ENCODE results near the gene NEDD4.
"Not testable (repeated sequence)": the region's sequence is repeated elsewhere in the genome, so short reads cannot be mapped to it uniquely, and the experiment has no call there.

NEDD4 gene

GRCh38 chr15:55954862-55955605, 38.4 kb downstream of the NEDD4 start:
- no peak for DNase-seq

DNA sequence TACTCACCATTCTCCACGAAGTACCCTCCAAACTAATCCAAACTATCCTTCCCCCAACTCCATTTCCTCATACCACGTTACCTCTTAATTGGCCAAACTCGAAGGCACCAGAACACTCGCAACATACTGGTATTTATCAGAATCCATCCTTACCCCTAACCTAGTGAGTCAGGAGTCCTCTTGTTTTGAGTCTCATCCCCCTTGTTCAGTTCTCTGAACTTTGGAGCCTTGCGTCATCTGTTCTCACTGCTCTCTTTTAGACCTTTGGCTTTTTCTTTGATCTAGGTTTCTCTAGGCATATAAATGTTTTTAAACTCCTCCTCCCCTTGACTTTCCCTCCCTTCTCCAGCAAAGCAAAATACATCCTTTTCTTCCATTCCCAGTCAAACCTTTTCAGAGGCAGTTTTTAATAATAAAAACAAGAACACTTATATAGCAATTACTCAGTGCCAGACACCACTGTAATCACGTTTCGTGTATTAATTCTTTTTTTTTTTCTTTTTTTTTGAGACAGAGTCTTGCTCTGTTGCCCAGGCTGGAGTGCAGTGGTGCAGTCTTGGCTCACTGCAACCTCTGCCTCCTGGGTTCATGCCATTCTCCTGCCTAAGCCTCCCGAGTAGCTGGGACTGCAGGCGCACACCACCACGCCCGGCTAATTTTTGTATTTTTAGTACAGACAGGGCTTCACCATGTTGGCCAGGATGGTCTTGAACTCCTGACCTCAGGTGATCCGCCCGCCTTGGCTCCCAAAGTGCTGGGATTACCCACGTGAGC, 40.7 kb downstream of the NEDD4 start:
- DNase-seq = not testable (repeated sequence)

- not testable (repeated sequence) for DNase-seq
Measured at GRCh38 chr15:55944606-55945005, 48.8 kb downstream of the NEDD4 start.

DNA sequence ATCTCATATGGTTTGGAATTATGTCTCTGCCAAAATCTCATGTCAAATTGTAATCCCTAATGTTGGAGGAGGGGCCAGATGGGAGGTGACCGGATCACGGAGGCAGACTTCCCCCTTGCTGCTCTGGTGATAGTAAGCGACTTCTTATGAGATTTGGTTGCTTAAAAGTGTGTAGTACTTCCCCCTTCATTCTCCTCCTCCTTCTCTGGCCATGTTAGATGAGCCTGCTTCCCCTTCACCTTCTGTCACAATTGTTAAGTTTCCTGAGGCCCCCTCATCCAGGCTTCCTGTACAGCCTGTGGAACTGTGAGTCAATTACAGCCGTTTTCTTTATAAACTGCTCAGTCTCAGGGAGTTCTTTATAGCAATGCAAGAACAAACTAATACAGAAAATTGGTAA, 51.1 kb downstream of the NEDD4 start:
- peak; percentile 67 to 77 for DNase-seq

GRCh38 chr15:55937040-55937439, 56.4 kb downstream of the NEDD4 start:
- peak; percentile 3 to 35 for DNase-seq

GRCh38 chr15:55928955-55929354, 64.5 kb downstream of the NEDD4 start:
- no peak for DNase-seq

DNA sequence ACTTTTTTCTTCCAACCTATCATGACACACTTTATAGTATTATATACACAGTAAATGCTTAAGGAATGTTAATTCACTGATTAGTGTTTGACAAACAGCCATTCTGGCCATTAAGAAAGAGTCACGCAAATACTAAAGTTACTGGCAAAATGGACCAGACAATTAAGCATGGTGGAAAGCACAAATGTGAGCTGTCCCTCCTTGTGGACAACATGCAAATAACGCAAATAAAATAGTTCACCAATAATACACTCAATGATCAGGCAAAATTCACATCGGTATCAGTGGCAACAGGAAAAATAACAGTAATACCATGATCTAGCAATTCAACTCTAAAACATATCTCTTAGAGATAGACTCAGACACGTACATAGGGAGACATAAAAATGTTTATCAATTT, 71.7 kb downstream of the NEDD4 start:
- no peak for DNase-seq

GRCh38 chr15:55917881-55918296, 75.5 kb downstream of the NEDD4 start:
- peak in 1 of 2 donors; percentile 44 for DNase-seq

DNA sequence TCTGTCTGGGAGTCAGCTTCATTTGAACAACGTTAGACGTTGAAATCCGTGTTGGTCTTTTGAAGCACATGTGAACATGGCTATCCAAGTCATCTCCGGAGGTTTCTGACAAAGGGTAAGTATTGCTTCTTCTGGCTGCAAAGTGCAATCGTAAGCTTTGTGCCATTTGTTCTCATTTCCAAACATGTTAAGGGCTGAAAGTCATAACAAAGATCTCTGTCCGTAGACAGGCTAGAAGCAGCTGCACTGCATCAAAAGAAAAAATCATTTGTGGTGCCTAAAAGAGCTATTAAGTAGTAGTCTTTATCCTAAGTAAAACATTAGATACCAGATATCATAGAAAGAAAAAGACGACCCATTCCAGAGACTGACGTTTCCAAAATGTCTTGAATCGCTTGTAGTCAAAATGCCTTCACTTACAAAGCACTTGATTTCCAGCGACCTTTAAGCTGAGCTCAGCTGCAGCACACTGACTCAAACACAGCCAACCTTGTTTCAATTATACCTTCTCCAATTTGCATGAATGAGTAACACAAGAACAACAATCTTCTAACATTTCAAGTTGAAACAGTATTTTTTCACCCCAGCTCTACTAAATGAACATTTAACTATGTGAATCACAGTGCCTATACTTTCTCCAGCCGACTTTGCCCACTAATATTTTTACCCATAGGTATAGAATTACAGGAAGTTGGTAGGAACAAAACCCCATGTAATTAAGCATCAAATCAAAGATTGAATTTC, 76.6 kb downstream of the NEDD4 start:
- DNase-seq = no peak

GRCh38 chr15:55915876-55916567, 77.4 kb downstream of the NEDD4 start:
- DNase-seq = no peak

GRCh38 chr15:55915221-55915620, 78.2 kb downstream of the NEDD4 start:
- no peak for DNase-seq

DNA sequence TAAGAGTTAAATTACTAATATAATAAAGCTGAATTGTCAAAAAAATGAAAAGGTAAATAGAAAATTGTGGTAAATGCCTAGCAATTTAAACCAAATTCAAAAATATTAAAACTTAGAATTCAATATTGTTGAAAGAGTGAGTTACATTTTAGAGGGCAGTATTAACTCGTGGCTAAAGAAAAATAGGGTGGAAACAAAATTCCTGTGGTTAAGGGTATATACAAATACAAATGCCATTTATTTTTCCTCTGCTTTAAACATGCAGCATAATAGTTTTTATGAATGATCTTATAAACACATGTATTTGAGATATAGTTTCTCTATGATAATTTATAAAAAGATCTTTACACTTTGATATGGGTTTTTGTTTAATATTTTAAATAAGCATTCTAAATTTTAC, 79.0 kb downstream of the NEDD4 start:
- DNase-seq = no peak

GRCh38 chr15:55912982-55913381, 80.4 kb downstream of the NEDD4 start:
- DNase-seq = no peak

DNA sequence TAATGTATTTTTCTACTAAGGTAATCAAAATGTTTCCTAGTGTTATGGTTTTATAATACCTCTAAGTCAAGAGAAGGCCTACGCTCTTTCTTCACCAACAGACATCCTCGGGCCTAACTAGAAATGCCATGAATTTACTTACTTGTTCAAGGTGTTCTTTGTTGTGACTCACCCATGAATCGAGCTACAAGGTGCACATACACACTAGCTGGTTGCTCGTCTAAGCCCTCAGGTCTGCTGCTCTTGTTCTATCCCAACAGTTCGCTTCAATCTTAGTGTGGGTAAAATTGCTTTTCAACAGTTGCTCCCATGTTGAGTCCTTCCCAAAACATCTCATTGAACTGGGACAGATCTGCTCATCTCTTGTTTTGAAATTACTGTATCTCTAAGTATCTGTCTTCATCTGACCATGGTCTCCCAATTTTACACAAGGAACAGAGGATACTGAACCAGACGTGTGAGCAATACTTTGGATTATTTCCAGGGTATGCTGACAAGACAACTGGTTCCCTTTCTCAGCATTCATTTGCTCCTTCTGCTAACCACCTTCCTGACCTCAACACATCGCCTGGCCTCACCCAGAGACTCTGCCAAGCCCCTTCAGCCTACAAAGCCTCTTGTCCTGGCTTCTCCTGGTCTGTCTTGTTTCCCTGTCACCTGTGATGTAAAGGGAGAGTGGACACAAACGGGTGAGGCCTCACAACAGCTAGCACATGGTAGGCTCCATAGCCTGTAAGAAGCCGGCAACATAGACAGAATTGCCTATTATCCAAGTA, 84.2 kb downstream of the NEDD4 start:
- DNase-seq = no peak

DNA sequence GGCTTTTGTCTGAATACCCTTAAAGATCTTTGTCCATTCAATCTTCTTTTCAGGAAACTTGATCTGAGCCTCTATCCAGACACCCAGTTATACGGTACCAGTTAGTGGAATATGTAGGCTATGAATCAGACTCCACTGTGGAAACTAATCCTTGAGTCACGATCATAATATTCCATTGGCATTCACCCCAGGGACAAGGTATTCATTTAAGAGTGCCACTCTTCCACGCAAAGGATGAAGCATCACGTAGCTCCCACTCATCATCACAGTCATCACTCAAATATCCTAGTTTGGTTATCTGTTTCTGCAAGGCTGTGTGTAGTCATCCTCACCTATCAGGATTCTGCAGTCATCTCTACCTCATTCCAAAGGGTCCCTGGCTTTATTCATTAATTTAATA, 85.6 kb downstream of the NEDD4 start:
- no peak for DNase-seq

DNA sequence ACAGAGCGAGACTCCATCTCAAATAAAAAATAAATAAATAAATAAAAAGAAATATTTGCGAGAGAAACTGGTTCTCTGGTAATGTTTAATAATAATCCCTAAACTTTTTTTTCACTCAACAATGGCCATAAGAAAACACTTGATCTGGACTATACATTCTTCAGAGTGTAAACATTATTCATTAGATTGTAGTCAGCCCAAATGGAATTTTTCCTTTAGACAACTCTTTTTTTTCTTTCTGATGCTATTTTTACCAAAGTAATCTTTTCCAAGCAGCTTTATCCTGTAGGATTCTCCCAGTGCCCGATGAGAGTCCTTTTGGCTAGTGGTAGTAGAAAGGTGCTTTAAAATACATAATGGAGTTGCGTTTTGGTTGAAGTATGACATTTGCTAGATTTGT, 90.4 kb downstream of the NEDD4 start:
- DNase-seq = no peak

GRCh38 chr15:55900019-55900418, 93.4 kb downstream of the NEDD4 start:
- DNase-seq = no peak

DNA sequence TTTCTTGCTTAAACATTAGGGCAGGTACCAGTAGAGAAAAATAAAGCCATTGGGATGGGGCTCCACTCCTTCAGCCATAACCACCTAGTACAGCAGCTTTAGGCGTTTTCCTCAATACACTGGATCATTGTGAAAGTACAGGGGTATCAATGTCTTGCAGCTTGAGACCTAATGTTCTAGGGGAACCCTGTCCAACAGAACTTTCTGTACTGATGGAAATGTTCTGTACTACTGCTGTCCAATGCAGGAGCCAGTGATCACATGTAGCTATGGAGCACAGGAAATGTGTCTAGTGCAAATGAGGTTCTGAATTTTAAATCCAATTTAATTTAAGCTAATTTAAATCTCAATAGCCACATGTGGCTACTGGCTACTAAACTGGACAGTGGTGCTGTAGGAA, 93.9 kb downstream of the NEDD4 start:
- DNase-seq = no peak

DNA sequence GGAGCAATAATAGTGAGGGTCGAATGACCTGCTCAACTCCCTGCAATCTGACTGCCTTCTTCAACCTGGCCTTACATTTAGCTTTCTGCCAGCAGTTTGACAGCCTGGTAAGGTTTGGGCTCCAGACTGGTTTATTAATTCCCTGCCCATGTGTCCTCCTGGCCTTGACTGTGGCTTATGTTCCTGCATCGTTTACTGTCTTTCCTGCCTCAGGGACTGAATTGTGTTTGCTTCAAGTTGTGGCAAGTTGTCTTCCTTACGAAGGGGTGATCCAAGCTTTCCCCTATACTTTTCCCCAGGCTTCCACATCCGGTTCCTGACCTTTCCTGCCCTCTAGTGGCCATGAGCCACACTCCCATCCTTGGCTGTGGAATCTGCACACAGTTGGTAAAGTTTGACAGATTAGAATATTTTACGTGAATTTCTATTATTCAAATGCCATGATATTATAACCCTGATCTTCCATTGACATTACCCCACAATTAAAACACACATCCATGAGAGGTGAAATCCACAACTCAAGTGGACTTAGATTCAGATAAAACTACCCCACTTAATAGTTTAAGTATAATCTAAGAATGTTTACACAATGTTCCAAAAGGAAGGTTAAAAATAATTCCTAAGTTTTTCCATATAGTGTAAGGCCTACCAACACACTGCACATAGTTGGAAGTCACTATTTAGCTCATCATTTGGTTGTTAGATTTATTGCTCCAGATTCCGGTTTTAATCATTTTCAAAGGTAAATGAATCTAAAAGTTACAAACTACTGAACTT, 95.7 kb downstream of the NEDD4 start:
- peak; percentile 19 to 49 for DNase-seq

- DNase-seq = peak in 1 of 2 donors; percentile 1
Measured at GRCh38 chr15:55894399-55894965, 98.9 kb downstream of the NEDD4 start.

DNA sequence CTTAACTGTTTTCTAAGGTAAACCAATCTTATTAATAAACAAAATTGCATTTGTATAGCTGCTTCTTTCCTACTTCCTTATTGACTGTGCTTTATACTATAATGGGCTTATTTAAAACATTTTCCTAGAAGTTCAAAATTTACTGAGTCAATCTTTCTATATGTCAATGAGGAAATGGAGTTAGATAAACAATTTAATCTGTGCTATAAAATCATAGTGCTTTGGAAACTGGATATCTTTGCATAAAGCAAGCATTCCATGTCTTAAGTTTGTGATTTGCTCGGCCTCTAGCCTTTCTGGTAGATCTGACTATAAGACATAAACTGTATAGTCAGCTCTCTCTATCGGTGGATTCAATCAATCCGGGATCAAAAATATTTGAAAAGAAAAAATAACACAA, 99.6 kb downstream of the NEDD4 start:
- DNase-seq = no peak

All from inflammatory macrophage treated with lipopolysaccharide for 1 hour (primary cell).